Measurements from ENCODE around the gene HOXB3.
A peak's percentile ranks its signal among the peaks of the same experiment; 100 is the strongest.

GRCh38 chr17:48626245-48627117, 36.4 kb upstream of the HOXB3 start, which contains the start of gene HOXB9:
- peak; percentile 43 for TF ChIP-seq POLR2A (IDR thresholded peaks at IDR 0.05)
- TF ChIP-seq CTCF (IDR thresholded peaks at IDR 0.05) = no peak

Measured in transverse colon (tissue), 3 donors.